OCI-LY3 (cell line): ENCODE data around the gene CDC45.

ENCODE experiments used
- EZH2phosphoT487 ChIP-seq: fragments of 200-600 bp; shearing (Covaris generic); IDR thresholded peaks from 2 replicates; pipeline ENCODE4 v1.6.1; 2018; ENCODE audit warnings: antibody characterized with exemption, mixed run types, low read depth
- TF ChIP-seq, protein P1 (sequence below): fragments of 200-600, 300-600 bp; sonication (generic); IDR thresholded peaks from 2 replicates; pipeline ENCODE4 v1.5.1; 2014; ENCODE audit warnings: antibody characterized with exemption, low read length, low read depth

- TF ChIP-seq, protein P1, sequence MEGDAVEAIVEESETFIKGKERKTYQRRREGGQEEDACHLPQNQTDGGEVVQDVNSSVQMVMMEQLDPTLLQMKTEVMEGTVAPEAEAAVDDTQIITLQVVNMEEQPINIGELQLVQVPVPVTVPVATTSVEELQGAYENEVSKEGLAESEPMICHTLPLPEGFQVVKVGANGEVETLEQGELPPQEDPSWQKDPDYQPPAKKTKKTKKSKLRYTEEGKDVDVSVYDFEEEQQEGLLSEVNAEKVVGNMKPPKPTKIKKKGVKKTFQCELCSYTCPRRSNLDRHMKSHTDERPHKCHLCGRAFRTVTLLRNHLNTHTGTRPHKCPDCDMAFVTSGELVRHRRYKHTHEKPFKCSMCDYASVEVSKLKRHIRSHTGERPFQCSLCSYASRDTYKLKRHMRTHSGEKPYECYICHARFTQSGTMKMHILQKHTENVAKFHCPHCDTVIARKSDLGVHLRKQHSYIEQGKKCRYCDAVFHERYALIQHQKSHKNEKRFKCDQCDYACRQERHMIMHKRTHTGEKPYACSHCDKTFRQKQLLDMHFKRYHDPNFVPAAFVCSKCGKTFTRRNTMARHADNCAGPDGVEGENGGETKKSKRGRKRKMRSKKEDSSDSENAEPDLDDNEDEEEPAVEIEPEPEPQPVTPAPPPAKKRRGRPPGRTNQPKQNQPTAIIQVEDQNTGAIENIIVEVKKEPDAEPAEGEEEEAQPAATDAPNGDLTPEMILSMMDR = no peak
- TF ChIP-seq EZH2phosphoT487 = no peak
Measured at GRCh38 chr22:19507534-19507861, 27.8 kb downstream of the CDC45 start.
